ENCODE data around the gene CPT1C. TPM values are rescaled to one million over a fixed set of nuclear protein-coding genes. Genes with fewer than 3 reads are reported as not detected.

Gene CPT1C
- total RNA-seq, 1 donor from 2014 or later, result 33.6 TPM

DNA sequence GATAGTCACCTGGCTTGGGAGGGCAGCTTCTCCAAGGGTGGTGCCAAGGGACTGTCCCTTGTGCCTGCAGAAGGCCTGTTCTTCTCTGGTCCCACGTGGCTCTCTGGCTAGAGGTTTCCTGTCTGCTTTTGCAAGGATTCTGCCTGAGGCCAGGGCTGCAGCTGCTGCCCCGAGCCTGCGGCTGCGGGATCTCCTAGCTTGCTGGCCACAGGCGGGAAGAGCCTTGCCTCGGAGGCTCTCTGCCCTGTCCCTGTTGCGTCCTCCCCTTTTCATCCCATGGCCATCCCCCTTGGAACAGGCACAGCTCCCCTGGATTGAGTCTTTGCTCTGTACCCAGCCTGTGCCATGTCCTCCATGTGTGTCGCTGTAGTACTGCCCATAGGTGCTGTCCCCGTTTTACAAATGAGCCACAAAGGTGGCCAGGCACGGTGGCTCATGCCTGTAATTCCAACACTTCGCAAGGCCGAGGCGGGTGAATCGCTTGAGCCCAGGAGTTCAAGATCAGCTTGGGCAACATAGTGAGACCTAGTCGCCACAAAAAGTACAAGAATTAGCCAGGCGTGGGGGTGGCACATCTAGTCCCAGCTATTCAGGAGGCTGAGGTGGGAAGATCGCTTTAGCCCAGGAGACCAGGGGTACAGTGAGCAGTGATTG lies 34.3 kb upstream of the CPT1C start:
- Histone ChIP-seq H3K4me3 (ENCODE audit: insufficient read depth, low read depth, low read length) (no peak overlapping the region), H2AFZ (ENCODE audit: low read depth, low read length) (no peak overlapping the region), H4K20me1 (ENCODE audit: insufficient read depth, low read length) (peaks cover 63% of the 10 kb centered on the region), H3K9ac (ENCODE audit: low read length) (no peak overlapping the region), H3K27ac (ENCODE audit: low read depth, low read length) (no peak overlapping the region), H3K27me3 (ENCODE audit: insufficient read depth, low read length) (no peaks in the 10 kb centered on the region), H3K4me1 (ENCODE audit: insufficient read depth, low read length) (no peaks in the 10 kb centered on the region), H3K79me2 (ENCODE audit: insufficient read depth, low read length) (peaks cover 17% of the 10 kb centered on the region), H3K4me2 (ENCODE audit: low read length) (no peak overlapping the region), H3K36me3 (ENCODE audit: insufficient read depth, low read length) (peaks cover 21% of the 10 kb centered on the region), H3K9me3 (ENCODE audit: insufficient read depth, low read depth, low read length) (peaks cover 4% of the 10 kb centered on the region)
- no peaks in the 10 kb centered on the region for H3K9me3 Mint-ChIP-seq (ENCODE audit: unreplicated experiment)
- no peaks in the 10 kb centered on the region for H3K27me3 Mint-ChIP-seq (ENCODE audit: low read depth, unreplicated experiment)
- FAIRE-seq (no peak), DNase-seq (ENCODE audit: low read depth) (no peak)
- peaks cover 19% of the 10 kb centered on the region for H3K36me3 Mint-ChIP-seq (ENCODE audit: low read depth, unreplicated experiment)
- no peak for TF ChIP-seq EZH2 (IDR thresholded peaks at IDR 0.05; ENCODE audit: insufficient read depth, low read length)
- TF ChIP-seq, protein P1, sequence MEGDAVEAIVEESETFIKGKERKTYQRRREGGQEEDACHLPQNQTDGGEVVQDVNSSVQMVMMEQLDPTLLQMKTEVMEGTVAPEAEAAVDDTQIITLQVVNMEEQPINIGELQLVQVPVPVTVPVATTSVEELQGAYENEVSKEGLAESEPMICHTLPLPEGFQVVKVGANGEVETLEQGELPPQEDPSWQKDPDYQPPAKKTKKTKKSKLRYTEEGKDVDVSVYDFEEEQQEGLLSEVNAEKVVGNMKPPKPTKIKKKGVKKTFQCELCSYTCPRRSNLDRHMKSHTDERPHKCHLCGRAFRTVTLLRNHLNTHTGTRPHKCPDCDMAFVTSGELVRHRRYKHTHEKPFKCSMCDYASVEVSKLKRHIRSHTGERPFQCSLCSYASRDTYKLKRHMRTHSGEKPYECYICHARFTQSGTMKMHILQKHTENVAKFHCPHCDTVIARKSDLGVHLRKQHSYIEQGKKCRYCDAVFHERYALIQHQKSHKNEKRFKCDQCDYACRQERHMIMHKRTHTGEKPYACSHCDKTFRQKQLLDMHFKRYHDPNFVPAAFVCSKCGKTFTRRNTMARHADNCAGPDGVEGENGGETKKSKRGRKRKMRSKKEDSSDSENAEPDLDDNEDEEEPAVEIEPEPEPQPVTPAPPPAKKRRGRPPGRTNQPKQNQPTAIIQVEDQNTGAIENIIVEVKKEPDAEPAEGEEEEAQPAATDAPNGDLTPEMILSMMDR (IDR thresholded peaks at IDR 0.05; ENCODE audit: insufficient read depth, low read depth, low read length), result no peak
- H3K4me3 Mint-ChIP-seq (ENCODE audit: unreplicated experiment), result no peak overlapping the region
- no peaks in the 10 kb centered on the region for H3K4me1 Mint-ChIP-seq (ENCODE audit: low read depth, unreplicated experiment)
- no peak overlapping the region for H3K27ac Mint-ChIP-seq (ENCODE audit: unreplicated experiment)

DNA sequence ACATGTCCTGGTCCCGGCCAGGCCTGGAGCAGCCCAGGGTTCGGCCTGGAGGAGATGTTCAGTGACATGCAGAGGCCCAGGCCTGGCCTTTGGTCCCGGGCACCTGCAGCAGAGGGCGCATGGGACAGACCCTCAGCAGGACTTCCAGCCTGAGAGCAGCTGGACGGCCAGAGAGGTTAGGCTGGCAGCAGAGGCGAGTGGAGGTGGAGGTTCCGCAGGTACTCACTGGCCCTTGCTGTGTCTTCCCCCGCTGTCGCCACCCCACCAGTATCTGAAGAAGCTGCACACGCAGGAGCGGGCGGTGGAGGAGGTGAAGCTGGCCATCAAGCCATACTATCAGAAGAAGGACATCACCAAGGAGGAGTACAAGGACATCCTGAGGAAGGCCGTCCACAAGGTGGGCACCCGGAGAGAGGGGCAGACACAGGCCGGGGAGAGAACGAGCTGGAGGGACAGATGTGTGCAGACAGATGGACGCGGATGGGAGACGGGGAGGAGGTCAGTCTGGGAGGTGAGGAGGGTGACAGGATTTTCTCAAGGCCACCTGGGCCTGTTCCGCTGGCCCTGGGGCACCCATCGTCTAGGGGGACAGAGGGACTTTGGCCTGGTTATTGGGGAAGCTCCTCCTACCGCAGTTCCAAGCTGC lies 33.3 kb upstream of the CPT1C start:
- FAIRE-seq, result no peak
- no peaks in the 10 kb centered on the region for H3K27me3 ChIP-seq (ENCODE audit: insufficient read depth, low read length)
- Mint-ChIP-seq H3K9me3 (ENCODE audit: unreplicated experiment) (no peaks in the 10 kb centered on the region), H3K4me1 (ENCODE audit: low read depth, unreplicated experiment) (no peaks in the 10 kb centered on the region), H3K27me3 (ENCODE audit: low read depth, unreplicated experiment) (no peaks in the 10 kb centered on the region), H3K4me3 (ENCODE audit: unreplicated experiment) (no peak overlapping the region), H3K27ac (ENCODE audit: unreplicated experiment) (no peak overlapping the region), H3K36me3 (ENCODE audit: low read depth, unreplicated experiment) (peaks cover 19% of the 10 kb centered on the region)
- no peak overlapping the region for H3K4me2 ChIP-seq (ENCODE audit: low read length)
- no peak overlapping the region for H3K4me3 ChIP-seq (ENCODE audit: insufficient read depth, low read depth, low read length)
- peaks cover 65% of the 10 kb centered on the region for H4K20me1 ChIP-seq (ENCODE audit: insufficient read depth, low read length)
- no peak for DNase-seq (ENCODE audit: low read depth)
- H2AFZ ChIP-seq (ENCODE audit: low read depth, low read length), result no peak overlapping the region
- H3K36me3 ChIP-seq (ENCODE audit: insufficient read depth, low read length), result peaks cover 25% of the 10 kb centered on the region
- H3K9ac ChIP-seq (ENCODE audit: low read length), result no peak overlapping the region
- no peak overlapping the region for H3K27ac ChIP-seq (ENCODE audit: low read depth, low read length)
- no peak for TF ChIP-seq EZH2 (IDR thresholded peaks at IDR 0.05; ENCODE audit: insufficient read depth, low read length)
- TF ChIP-seq, protein P1 (IDR thresholded peaks at IDR 0.05; ENCODE audit: insufficient read depth, low read depth, low read length), result no peak
- H3K4me1 ChIP-seq (ENCODE audit: insufficient read depth, low read length), result no peaks in the 10 kb centered on the region
- H3K79me2 ChIP-seq (ENCODE audit: insufficient read depth, low read length), result peaks cover 15% of the 10 kb centered on the region
- peaks cover 4% of the 10 kb centered on the region for H3K9me3 ChIP-seq (ENCODE audit: insufficient read depth, low read depth, low read length)

- Mint-ChIP-seq H3K36me3 (ENCODE audit: low read depth, unreplicated experiment) (peaks cover 24% of the 10 kb centered on the region), H3K4me3 (ENCODE audit: unreplicated experiment) (no peak overlapping the region), H3K27ac (ENCODE audit: unreplicated experiment) (no peak overlapping the region), H3K27me3 (ENCODE audit: low read depth, unreplicated experiment) (no peaks in the 10 kb centered on the region), H3K9me3 (ENCODE audit: unreplicated experiment) (no peaks in the 10 kb centered on the region), H3K4me1 (ENCODE audit: low read depth, unreplicated experiment) (no peaks in the 10 kb centered on the region)
- no peak for FAIRE-seq
- Histone ChIP-seq H3K79me2 (ENCODE audit: insufficient read depth, low read length) (peaks cover 16% of the 10 kb centered on the region), H3K36me3 (ENCODE audit: insufficient read depth, low read length) (peaks cover 29% of the 10 kb centered on the region), H3K4me1 (ENCODE audit: insufficient read depth, low read length) (no peaks in the 10 kb centered on the region), H2AFZ (ENCODE audit: low read depth, low read length) (no peak overlapping the region), H3K9ac (ENCODE audit: low read length) (no peak overlapping the region), H3K9me3 (ENCODE audit: insufficient read depth, low read depth, low read length) (peaks cover 4% of the 10 kb centered on the region), H3K4me2 (ENCODE audit: low read length) (no peak overlapping the region), H3K27ac (ENCODE audit: low read depth, low read length) (no peak overlapping the region), H3K27me3 (ENCODE audit: insufficient read depth, low read length) (no peaks in the 10 kb centered on the region), H3K4me3 (ENCODE audit: insufficient read depth, low read depth, low read length) (no peak overlapping the region), H4K20me1 (ENCODE audit: insufficient read depth, low read length) (peaks cover 65% of the 10 kb centered on the region)
- no peak for DNase-seq (ENCODE audit: low read depth)
- TF ChIP-seq EZH2 (IDR thresholded peaks at IDR 0.05; ENCODE audit: insufficient read depth, low read length), result no peak
- TF ChIP-seq, protein P1 (IDR thresholded peaks at IDR 0.05; ENCODE audit: insufficient read depth, low read depth, low read length), result no peak
These were observed 32.8 kb upstream of the CPT1C start for GRCh38 chr19:49658139-49658517.

Data from astrocyte (in vitro differentiated cells and primary cell).